ENCODE data around the gene PIAS1.
"Not testable (repeated sequence)": the region's sequence is repeated elsewhere in the genome, so short reads cannot be mapped to it uniquely, and the experiment has no call there.

The PIAS1 gene

DNA sequence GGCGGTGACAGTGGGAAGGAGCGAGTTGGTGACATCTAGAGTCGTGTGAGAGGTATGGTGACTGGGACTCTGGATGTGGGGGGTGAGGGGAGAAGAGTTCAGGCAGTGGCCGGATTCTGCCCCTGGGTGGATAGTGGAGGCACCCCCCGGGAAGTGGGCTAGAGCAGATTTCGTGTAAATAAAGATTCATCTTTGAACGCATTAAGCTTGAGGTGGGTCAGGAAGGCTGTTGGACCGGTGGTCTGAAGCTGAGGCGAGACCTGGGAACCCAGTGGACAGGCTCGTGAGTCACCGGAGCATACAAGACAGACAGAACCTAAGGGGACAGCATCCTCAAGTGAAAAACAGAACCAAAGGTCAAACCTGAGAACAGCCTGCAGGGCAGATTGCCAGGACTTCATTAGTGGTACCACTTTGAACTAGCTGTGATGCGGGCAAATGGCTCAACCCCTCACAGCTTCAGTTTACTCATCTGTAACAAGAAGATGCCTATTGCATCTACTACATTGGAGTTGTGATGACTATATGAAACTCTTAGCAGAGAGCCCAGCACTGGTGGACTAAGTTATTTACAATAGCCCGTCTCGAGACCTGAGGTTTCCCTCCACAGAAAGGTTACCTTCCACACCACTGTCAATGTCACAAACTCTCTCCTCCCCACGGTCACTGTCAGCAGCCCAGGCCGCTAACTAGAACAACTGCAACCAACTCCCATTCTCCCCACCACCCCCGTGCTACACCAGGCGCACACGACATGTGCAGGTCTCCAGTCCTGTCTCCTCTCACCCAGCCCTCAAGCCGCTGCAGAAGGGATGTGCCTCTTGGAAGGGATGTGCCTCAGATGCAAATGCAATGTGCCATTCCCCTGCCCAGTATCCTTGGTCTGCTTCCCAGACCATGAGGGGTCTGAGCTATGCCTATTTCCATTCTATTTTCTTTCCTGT, 176.3 kb downstream of the PIAS1 start:
- in situ Hi-C loops (cut with HindIII; ENCODE audit: low sequenced_read_pairs): no loop called here

GRCh38 chr15:68231102-68231818, 177.1 kb downstream of the PIAS1 start:
- in situ Hi-C loops (cut with HindIII; ENCODE audit: low sequenced_read_pairs): no loop called here

- in situ Hi-C loops (cut with HindIII; ENCODE audit: low sequenced_read_pairs): no loop called here
Measured at GRCh38 chr15:68232449-68232848, 178.3 kb downstream of the PIAS1 start.

DNA sequence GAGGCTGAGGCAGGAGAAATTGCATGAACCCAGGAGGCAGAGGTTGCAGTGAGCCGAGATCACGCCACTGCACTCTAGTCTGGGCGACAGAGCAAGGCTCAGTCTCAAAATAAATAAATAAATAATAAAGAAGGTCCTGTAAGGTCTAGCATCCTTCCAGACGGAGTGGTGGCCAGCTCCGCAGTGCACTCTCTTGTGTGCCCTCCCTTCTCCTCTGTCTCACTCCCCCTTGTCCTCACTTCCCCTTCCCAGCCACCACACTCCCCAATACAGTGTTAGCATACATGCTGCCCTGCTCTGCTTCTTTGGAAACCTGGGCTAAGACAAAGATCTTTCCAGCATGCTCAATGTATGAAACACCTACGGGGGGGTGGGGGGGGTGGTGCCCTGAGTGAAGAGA, 178.8 kb downstream of the PIAS1 start:
- in situ Hi-C loops (cut with HindIII; ENCODE audit: low sequenced_read_pairs): no loop called here

DNA sequence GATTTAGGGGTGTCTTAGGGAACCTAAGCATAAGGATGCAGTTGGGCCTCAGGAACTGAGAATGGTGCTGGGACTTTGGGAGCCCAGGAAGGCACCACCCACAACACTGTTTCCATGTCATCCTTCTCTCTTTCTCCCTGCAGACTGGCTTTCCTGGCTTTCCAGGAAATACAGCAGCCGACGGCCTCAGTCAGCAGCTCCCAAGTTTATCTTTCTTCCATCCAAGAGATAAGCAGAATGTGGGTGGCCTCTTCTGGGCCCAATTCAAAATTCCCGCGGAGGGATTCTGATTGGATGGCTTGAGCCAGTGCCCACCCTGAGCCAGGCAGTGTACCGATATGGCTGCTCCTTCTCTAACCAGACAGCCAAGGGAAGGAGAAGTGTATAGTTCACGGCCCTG, 179.9 kb downstream of the PIAS1 start:
- in situ Hi-C loops (cut with HindIII; ENCODE audit: low sequenced_read_pairs): no loop called here

- in situ Hi-C loops (cut with HindIII; ENCODE audit: low sequenced_read_pairs): not testable (repeated sequence)
Measured at GRCh38 chr15:68234520-68234919, 180.4 kb downstream of the PIAS1 start.

DNA sequence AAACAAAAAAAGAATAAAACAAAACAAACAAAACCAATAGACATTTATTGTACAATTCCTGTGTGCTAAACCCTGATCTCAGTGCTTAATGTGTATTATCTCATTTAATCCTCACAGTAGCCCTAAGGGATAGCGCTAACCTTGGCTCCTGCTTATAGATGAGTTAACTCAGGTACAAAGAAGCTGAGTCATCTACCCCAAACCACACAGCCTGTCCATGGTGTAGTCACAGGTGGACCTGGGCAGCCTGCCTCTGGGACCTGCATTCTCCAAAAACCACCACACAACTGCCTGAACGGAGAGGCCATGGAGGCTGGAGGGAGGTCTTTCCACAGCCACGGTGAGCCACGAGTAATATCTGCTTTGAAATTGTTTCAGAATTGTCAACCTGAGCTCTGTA, 180.9 kb downstream of the PIAS1 start:
- in situ Hi-C loops (cut with HindIII; ENCODE audit: low sequenced_read_pairs): no loop called here

GRCh38 chr15:68239025-68239424, 184.9 kb downstream of the PIAS1 start:
- in situ Hi-C loops (cut with HindIII; ENCODE audit: low sequenced_read_pairs): no loop called here

- in situ Hi-C loops (cut with HindIII; ENCODE audit: low sequenced_read_pairs): no loop called here
Measured at GRCh38 chr15:68241088-68241935, 187.2 kb downstream of the PIAS1 start.
